ENCODE data around the gene ACAP2. TPM values are rescaled to one million over a fixed set of nuclear protein-coding genes. Genes with fewer than 3 reads are reported as not detected.
"Not testable (repeated sequence)": the region's sequence is repeated elsewhere in the genome, so short reads cannot be mapped to it uniquely, and the experiment has no call there.

The ACAP2 gene
- total RNA-seq, 1 donor from 2014 or later = 53.9 TPM

DNA sequence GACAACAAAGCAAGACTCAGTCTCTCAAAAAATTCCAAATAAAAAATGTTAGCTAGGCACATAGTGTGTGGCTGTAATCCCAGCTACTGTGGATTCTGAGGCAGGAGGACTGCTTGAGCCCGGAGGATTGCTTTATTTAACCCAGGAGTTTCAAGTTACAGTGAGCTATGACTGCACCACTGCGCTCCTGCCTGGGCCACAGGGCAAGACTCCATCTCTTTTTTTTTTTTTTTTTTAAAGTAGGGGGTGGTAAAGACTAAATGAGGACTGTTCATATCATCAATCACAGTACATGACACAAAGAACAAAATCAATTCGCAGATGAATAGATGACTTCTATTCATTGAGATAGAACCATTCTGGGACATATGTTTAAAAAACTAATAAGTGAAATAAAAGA lies 48.1 kb downstream of the ACAP2 start:
- no peak for DNase-seq (ENCODE audit: low spot score)

DNA sequence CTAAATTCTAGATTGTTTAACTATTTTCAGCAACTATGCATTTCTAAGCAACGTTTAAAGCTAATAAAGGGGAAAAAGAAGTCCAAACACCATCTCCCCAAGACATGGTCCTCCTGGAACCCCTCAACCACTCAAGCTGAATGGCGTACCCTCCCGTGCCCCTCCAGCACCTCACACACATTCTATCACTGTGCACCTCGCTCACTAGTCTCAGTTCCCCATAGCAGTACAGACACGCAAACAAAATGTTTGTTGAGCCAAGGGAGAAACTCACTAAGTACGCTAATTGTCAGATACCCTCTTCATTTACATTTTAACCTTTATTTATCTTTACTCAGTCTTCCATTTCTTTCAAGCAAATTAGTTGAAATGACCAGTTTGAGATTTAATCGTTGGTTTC lies 48.8 kb downstream of the ACAP2 start:
- no peak for DNase-seq (ENCODE audit: low spot score)

DNA sequence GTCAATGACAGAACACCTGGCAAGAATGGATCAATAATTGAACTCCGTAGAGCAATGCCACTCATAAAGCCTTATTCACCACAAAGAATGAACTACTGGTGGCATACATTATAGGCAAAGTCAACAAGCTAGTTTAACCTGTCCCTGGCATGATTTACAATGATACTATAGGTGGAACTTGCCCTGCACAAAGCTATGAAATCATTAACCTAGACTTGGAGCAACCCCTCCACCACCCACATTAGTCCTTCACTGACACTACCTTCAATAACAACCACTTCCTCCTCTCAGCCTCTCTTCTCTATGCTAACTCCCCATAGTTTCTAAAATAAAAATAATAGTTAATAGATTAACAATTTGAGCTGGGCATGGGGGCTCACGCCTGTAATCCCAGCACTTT lies 54.4 kb downstream of the ACAP2 start:
- DNase-seq (ENCODE audit: low spot score) = no peak

- DNase-seq (ENCODE audit: low spot score) = no peak
Observed at GRCh38 chr3:195386739-195387138, 56.1 kb downstream of the ACAP2 start.

DNA sequence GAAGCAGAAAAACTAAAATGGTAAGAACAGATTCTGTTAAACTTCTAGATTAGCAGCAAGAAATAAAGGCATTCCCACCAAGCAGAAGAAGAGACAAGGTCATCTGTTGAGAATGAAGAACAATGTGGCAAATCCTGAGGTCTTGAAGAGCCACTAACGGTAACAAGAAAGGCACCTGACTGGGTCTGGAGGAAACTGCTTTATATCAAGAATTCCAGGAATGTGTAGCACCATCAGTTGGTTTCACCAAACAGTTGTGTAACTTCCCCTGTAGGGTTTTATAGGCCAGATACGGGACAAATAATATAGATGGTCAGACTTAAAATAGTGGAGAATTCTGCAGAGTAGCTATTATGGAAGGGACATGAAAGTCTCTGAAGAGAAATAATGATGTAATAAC lies 57.3 kb downstream of the ACAP2 start:
- no peak for DNase-seq (ENCODE audit: low spot score)

DNA sequence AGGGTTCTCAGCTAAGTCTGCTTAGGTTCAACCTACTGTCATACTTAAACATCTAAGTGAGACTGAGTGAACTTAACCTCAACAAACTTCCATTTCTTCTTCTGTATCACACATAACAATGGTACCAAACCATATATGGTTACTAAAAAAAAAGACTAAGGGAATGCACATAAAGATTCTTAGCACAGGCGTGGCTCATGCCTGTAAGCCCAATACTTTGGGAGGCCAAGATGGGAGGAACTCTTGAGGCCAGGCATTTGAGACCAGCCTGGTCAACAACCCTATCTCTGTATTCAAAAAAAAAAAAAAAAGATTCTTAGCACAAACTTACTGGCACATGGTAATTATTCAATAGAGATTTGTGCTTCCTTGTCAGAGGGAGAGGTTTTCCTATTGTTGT lies 57.9 kb downstream of the ACAP2 start:
- no peak for DNase-seq (ENCODE audit: low spot score)

- no peak for DNase-seq (ENCODE audit: low spot score)
Observed at GRCh38 chr3:195372220-195372619, 70.6 kb downstream of the ACAP2 start.

DNA sequence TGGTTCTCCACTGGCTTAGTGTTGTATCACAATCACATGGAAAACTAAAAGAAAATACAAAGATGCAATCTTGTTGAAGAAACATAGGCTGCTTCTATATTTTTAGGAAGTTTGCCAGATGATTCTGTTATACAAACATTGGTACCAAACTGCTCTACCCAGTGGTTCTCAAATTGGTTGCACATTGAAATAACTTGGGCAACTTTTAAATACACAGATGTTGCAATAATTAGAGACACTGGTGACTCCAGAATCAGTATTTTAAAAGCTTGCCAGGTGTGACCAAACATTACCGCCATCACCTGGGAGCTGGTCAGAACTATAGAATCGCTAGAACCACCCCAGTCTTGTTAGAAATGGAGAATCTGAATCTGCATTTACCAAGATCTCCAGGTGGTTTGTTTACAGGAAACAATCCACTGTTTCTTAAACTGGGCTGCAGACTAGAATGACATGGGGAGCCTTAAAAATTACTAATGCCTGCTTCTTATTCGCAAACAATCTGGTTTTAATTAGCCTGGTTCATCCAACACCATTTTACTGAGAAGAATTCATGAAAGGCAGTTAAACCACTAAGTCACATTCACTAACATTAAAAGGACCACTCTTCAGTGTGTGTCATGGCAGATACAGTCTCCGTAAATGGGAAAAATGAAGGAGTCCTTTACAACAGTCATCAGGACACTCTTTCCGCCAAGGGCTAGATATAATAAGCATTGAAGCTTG lies 76.5 kb downstream of the ACAP2 start:
- DNase-seq (ENCODE audit: low spot score) = no peak

DNA sequence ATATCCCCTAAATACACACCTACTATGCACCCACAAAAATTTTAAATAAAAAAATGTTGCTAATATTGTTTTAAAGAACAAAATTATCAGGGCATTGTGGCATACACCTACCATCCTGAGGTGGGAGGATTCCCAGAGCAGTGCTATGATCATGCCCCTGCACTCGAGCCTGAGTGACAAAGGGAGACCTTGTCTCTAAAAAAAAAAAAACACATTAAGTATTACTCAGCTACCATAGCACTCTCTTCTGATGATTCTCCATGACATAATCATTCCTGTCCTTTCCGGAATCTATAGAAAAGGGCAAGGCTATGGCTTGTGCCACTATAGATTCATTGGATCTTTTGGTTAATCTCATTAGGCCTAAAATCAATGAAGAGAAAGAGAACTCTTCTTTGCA lies 77.4 kb downstream of the ACAP2 start:
- no peak for DNase-seq (ENCODE audit: low spot score)

DNA sequence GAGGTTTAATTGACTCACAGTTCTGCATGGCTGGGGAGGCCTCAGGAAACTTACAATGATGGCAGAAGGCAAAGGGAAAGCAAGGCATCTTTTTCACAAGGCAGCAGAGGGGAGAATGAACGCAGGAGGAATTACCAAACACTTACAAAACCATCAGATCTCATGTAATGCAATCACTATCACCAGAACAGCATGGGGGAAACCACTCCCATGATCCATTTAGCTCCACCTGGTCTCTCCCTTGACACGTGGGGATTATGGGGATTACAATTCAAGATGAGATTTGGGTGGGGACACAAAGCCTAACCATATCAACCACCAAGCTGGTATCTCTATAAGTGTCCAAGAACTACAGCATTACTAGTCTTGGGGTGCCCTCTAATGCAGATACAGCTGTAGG lies 85.0 kb downstream of the ACAP2 start:
- DNase-seq (ENCODE audit: low spot score) = not testable (repeated sequence)

- no peak for DNase-seq (ENCODE audit: low spot score)
Observed at GRCh38 chr3:195356151-195357086, 86.4 kb downstream of the ACAP2 start.

DNA sequence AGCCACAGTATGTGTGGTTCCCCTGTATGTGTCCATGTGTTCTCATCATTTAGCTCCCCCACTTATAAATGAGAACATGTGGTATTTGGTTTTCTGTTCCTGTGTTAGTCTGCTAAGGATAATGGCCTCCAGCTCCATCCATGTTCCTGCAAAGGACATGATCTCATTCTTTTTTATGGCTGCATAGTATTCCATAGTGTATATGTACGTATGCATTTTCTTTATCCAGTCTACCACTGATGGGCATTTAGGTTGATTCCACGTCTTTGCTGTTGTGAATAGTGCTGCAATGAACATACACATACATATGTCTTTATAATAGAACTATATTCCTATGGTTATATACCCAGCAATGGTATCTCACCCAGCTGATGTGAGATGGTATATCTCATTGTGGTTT lies 88.8 kb downstream of the ACAP2 start:
- not testable (repeated sequence) for DNase-seq (ENCODE audit: low spot score)

DNA sequence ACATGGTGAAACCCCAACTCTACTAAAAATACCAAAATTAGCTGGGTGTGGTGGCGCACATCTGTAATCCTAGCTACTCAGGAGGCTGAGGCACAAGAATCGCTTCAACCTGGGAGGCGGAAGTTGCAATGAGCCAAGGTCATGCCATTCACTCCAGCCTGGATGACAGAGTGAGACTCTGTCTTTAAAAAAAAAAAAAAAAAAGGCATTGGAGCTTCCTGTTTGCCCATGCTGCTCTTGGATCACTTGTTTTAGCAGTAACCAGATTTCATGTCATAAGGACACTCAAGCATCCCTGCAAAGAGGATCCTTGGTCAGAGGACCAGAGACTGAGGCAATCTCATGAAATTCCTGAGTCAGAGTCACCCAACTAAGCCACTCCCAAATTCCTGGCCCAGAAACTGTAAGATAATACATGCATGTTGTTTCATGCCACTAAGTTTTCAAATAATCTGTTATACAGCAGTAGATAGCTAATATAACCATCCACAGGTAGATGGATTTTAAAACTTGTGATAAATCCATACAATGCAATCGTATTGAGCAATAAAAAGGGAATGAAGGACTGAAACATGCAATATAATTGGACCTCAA lies 89.8 kb downstream of the ACAP2 start:
- no peak for DNase-seq (ENCODE audit: low spot score)

DNA sequence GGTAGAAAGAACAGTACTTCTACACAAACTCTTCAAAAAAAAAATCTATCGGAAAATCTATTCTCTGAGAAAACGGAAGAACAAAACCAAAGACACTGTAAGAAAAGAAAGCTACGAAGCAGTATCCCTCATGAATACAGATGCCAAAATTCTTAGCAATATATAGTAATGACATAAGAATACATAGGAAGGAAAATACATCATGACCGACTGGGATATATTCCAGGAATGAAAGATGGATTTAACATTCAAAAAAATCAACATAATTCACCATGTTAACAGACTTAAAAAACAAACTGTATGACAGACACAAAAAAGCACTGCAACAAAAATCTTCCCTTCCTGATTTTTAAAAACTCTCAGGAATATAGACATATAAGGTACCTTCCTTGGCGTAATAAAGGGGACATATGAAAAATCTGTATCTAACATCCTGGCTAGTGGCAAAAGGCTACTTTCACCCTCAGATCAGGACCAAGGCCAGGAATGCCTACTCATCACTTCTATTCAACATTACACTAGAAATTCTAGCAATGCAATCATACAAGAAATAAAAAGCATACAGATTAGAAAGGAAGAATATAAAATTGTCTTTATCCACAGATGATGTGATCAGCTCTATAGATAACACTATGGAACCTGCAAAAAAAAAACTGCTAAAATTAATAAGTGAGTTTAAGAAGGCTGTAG lies 94.2 kb downstream of the ACAP2 start:
- DNase-seq (ENCODE audit: low spot score) = no peak

GRCh38 chr3:195337747-195338146 lies 105.1 kb downstream of the ACAP2 start:
- DNase-seq (ENCODE audit: low spot score) = no peak

- DNase-seq (ENCODE audit: low spot score) = no peak
Observed at GRCh38 chr3:195334967-195335366, 107.9 kb downstream of the ACAP2 start.

DNA sequence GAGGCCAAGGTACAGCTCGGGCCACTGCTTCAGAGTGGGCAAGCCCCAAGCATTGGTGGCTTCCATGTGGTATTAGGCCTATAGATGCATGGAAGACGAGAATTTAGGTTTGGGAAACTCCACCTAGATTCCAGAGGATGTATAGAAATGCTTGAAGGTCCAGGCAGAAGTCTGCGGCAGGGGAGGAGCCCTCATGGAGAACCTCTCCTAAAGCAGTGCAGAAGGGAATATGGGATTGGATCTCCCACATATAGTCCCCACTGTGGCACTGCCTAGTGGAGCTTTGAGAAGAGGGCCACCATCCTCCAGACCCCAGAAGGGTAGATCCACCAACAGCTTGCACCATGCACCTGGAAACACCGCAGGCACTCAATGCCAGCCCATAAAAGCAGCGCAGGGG lies 123.8 kb downstream of the ACAP2 start:
- DNase-seq (ENCODE audit: low spot score) = no peak

GRCh38 chr3:195312714-195313113 lies 130.1 kb downstream of the ACAP2 start:
- no peak for DNase-seq (ENCODE audit: low spot score)

GRCh38 chr3:195307711-195308110 lies 135.1 kb downstream of the ACAP2 start:
- DNase-seq (ENCODE audit: low spot score) = no peak

- DNase-seq (ENCODE audit: low spot score) = no peak
Observed at GRCh38 chr3:195306369-195306768, 136.5 kb downstream of the ACAP2 start.

GRCh38 chr3:195302431-195302830 lies 140.4 kb downstream of the ACAP2 start:
- no peak for DNase-seq (ENCODE audit: low spot score)

DNA sequence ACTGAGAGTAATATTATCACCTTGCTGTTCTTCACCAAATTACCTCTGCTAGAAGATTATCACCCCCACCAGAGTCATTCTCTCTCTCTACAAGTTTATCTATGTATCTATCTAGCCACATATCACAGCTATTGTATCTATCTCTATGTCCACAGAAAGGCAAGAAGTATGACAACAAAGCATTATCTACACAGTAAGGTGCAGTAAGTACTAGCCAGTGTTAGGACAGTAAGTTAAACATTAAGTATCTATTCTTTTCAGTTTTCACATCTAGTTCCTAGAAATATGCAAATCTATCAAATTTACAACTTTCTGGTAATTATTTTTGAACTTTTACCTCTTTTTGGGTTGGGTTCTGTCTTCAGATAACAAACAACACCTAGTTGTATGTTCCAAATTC lies 145.4 kb downstream of the ACAP2 start:
- DNase-seq (ENCODE audit: low spot score) = no peak

All from mesenteric fat pad (tissue), 1 donor.